Trophoblast cell (in vitro differentiated cells and primary cell): Measurements from ENCODE around the gene ZNF790.
"Not testable (repeated sequence)": the region's sequence is repeated elsewhere in the genome, so short reads cannot be mapped to it uniquely, and the experiment has no call there.

Source experiments
- DNase-seq, 2 donors: peaks; one replicate each; pipeline ENCODE4 v3.0.0-alpha.2; 2016
- H2AFZ ChIP-seq: 2 replicates; pipeline ENCODE4 v1.6.1; 2013; ENCODE audit warnings: low read length, moderate library complexity, mild to moderate bottlenecking; ENCODE audit not compliant: insufficient read depth, poor library complexity
- H2AK5ac ChIP-seq: 2 replicates; pipeline ENCODE4 v1.6.1; 2013; ENCODE audit warnings: mild to moderate bottlenecking, low read length
- H2BK120ac ChIP-seq: 2 replicates; pipeline ENCODE4 v1.6.1; 2013; ENCODE audit warnings: low read length, mild to moderate bottlenecking, moderate library complexity; ENCODE audit not compliant: insufficient read depth, poor library complexity
- H2BK12ac ChIP-seq: 2 replicates; pipeline ENCODE4 v1.6.1; 2013; ENCODE audit warnings: mild to moderate bottlenecking, low read length, moderate library complexity
- H2BK5ac ChIP-seq: 2 replicates; pipeline ENCODE4 v1.6.1; 2013; ENCODE audit warnings: low read length, low read depth, moderate library complexity, mild to moderate bottlenecking; ENCODE audit not compliant: poor library complexity
- H3K14ac ChIP-seq: 2 replicates; pipeline ENCODE4 v1.6.1; 2013; ENCODE audit warnings: mild to moderate bottlenecking, low read length
- H3K18ac ChIP-seq: 2 replicates; pipeline ENCODE4 v1.6.1; 2013; ENCODE audit warnings: mild to moderate bottlenecking, low read length
- H3K23ac ChIP-seq: 2 replicates; pipeline ENCODE4 v1.6.1; 2013; ENCODE audit warnings: low read length
- H3K27ac ChIP-seq: 2 replicates; pipeline ENCODE4 v1.5.1; 2013; ENCODE audit warnings: low read depth, mild to moderate bottlenecking, inconsistent platforms, low read length, moderate library complexity
- H3K27me3 ChIP-seq: 2 replicates; pipeline ENCODE4 v1.6.1; 2013; ENCODE audit warnings: inconsistent platforms, mild to moderate bottlenecking, low read length, moderate library complexity; ENCODE audit not compliant: insufficient read depth
- H3K36me3 ChIP-seq, 2 experiments: 1 replicate in 1 of 2; 2 replicates in 1 of 2; pipeline ENCODE4 v1.6.1; 2013; ENCODE audit warnings: low read length in 2 of 2, mild to moderate bottlenecking in 2 of 2, moderate library complexity in 1 of 2; ENCODE audit not compliant: insufficient read depth in 2 of 2, control insufficient read depth in 1 of 2
- H3K4ac ChIP-seq: 2 replicates; pipeline ENCODE4 v1.6.1; 2013; ENCODE audit warnings: low read depth, mild to moderate bottlenecking, low read length, moderate library complexity
- H3K4me1 ChIP-seq, 2 experiments: 1 replicate in 1 of 2; 2 replicates in 1 of 2; pipeline ENCODE4 v1.6.1; 2013; ENCODE audit warnings: low read length in 2 of 2, mild to moderate bottlenecking in 2 of 2, moderate library complexity in 1 of 2; ENCODE audit not compliant: insufficient read depth in 2 of 2, control insufficient read depth in 1 of 2
- H3K4me2 ChIP-seq: 2 replicates; pipeline ENCODE4 v1.6.1; 2013; ENCODE audit warnings: inconsistent platforms, mild to moderate bottlenecking, low read length, moderate library complexity
- H3K4me3 ChIP-seq: 2 replicates; pipeline ENCODE4 v1.5.1; 2013; ENCODE audit warnings: mild to moderate bottlenecking, low read depth, low read length, inconsistent platforms
- H3K79me1 ChIP-seq: one replicate; pipeline ENCODE4 v1.6.1; 2013; ENCODE audit warnings: low read length
- H3K79me2 ChIP-seq: 2 replicates; pipeline ENCODE4 v1.6.1; 2013; ENCODE audit warnings: low read length, mild to moderate bottlenecking; ENCODE audit not compliant: control insufficient read depth, insufficient read depth, poor library complexity
- H3K9ac ChIP-seq: 2 replicates; pipeline ENCODE4 v1.6.1; 2013; ENCODE audit warnings: mild to moderate bottlenecking, low read length
- H3K9me3 ChIP-seq: 2 replicates; pipeline ENCODE4 v1.6.1; 2013; ENCODE audit warnings: low read depth, mild to moderate bottlenecking, control low read depth, inconsistent platforms, low read length; ENCODE audit not compliant: insufficient read depth
- H4K12ac ChIP-seq: 2 replicates; pipeline ENCODE4 v1.6.1; 2013; ENCODE audit warnings: low read depth, mild to moderate bottlenecking, low read length, moderate library complexity
- H4K8ac ChIP-seq: 2 replicates; pipeline ENCODE4 v1.6.1; 2013; ENCODE audit warnings: low read depth, mild to moderate bottlenecking, low read length, moderate library complexity
- H4K91ac ChIP-seq: one replicate; pipeline ENCODE4 v1.6.1; 2013; ENCODE audit warnings: low read depth, mild to moderate bottlenecking, low read length, moderate library complexity
- WGBS: extraction: QIAGEN DNeasy Blood & Tissue Kit; methylation state at CpG from one replicate; pipeline ENCODE4 v1.1.7; 2013; ENCODE audit warnings: missing lambda C conversion rate; ENCODE audit not compliant: insufficient read length, insufficient coverage; ENCODE audit errors: extremely low coverage; 5-methylcytosine and 5-hydroxymethylcytosine counted together

The ZNF790 gene

GRCh38 chr19:36791420-36792141 is 46.6 kb downstream of the ZNF790 start:
- H3K14ac ChIP-seq, H2AK5ac ChIP-seq, H2BK5ac ChIP-seq, H3K79me1 ChIP-seq, H3K18ac ChIP-seq, H2BK12ac ChIP-seq, H3K79me2 ChIP-seq, H4K91ac ChIP-seq, H3K4me1 ChIP-seq, H3K27ac ChIP-seq, H3K36me3 ChIP-seq, H3K27me3 ChIP-seq, H3K23ac ChIP-seq, H4K8ac ChIP-seq, H3K4ac ChIP-seq, H2BK120ac ChIP-seq, H4K12ac ChIP-seq, H3K9ac ChIP-seq: not testable (repeated sequence)
- peak; percentile 32 to 47 for DNase-seq
- Histone ChIP-seq H3K4me3 (peak overlapping the region; percentile 56), H2AFZ (peak overlapping the region; percentile 66), H3K9me3 (peaks cover 12% of the 10 kb centered on the region), H3K4me2 (peak overlapping the region; percentile 59)
- no CpG with 5 or more reads among the region's 34 CpGs for WGBS

GRCh38 chr19:36775768-36776167 is 62.4 kb downstream of the ZNF790 start:
- no peak overlapping the region for H3K18ac ChIP-seq
- H3K4ac ChIP-seq = no peak overlapping the region
- no peak overlapping the region for H3K9ac ChIP-seq
- no peak overlapping the region for H3K4me3 ChIP-seq
- H2BK120ac ChIP-seq = no peak overlapping the region
- peak; percentile 60 to 67 for DNase-seq
- H3K79me1 ChIP-seq = peaks cover 15% of the 10 kb centered on the region
- H4K8ac ChIP-seq = peak overlapping the region; percentile 48
- H4K12ac ChIP-seq = peak overlapping the region; percentile 60
- no peak overlapping the region for H3K4me2 ChIP-seq
- no peak overlapping the region for H3K14ac ChIP-seq
- peaks cover 10% of the 10 kb centered on the region for H3K9me3 ChIP-seq
- no peak overlapping the region for H4K91ac ChIP-seq
- no peak overlapping the region for H2BK12ac ChIP-seq
- H3K27ac ChIP-seq = no peak overlapping the region
- H3K23ac ChIP-seq = no peak overlapping the region
- H3K4me1 ChIP-seq = peaks cover 0 to 2% of the 10 kb centered on the region in 2 experiments
- no peak overlapping the region for H2AFZ ChIP-seq
- no peak overlapping the region for H2BK5ac ChIP-seq
- H2AK5ac ChIP-seq = no peak overlapping the region
- H3K79me2 ChIP-seq = peaks cover 10% of the 10 kb centered on the region
- H3K36me3 ChIP-seq = peaks cover 0 to 4% of the 10 kb centered on the region in 2 experiments
- no CpG with 5 or more reads among the region's 38 CpGs for WGBS
- no peaks in the 10 kb centered on the region for H3K27me3 ChIP-seq

- Histone ChIP-seq H4K12ac (peak overlapping the region; percentile 80), H3K14ac (no peak overlapping the region), H2BK5ac (no peak overlapping the region), H3K27me3 (no peaks in the 10 kb centered on the region), H3K36me3 (peaks cover 7 to 13% of the 10 kb centered on the region in 2 experiments), H3K18ac (no peak overlapping the region), H3K4ac (no peak overlapping the region), H3K9ac (peak overlapping the region; percentile 67), H3K27ac (no peak overlapping the region), H3K79me2 (peaks cover 14% of the 10 kb centered on the region), H3K4me2 (peak overlapping the region; percentile 72), H3K9me3 (peaks cover 13% of the 10 kb centered on the region), H3K79me1 (peaks cover 15% of the 10 kb centered on the region), H2BK120ac (no peak overlapping the region), H2BK12ac (no peak overlapping the region), H4K91ac (no peak overlapping the region), H4K8ac (peak overlapping the region; percentile 70), H3K4me3 (peak overlapping the region; percentile 94), H3K4me1 (peaks cover 0 to 2% of the 10 kb centered on the region in 2 experiments), H3K23ac (no peak overlapping the region), H2AK5ac (no peak overlapping the region), H2AFZ (peak overlapping the region; percentile 99)
- WGBS = no CpG with 5 or more reads among the region's 15 CpGs
- no peak for DNase-seq
Observed at GRCh38 chr19:36773223-36773579, 65.0 kb downstream of the ZNF790 start.

DNA sequence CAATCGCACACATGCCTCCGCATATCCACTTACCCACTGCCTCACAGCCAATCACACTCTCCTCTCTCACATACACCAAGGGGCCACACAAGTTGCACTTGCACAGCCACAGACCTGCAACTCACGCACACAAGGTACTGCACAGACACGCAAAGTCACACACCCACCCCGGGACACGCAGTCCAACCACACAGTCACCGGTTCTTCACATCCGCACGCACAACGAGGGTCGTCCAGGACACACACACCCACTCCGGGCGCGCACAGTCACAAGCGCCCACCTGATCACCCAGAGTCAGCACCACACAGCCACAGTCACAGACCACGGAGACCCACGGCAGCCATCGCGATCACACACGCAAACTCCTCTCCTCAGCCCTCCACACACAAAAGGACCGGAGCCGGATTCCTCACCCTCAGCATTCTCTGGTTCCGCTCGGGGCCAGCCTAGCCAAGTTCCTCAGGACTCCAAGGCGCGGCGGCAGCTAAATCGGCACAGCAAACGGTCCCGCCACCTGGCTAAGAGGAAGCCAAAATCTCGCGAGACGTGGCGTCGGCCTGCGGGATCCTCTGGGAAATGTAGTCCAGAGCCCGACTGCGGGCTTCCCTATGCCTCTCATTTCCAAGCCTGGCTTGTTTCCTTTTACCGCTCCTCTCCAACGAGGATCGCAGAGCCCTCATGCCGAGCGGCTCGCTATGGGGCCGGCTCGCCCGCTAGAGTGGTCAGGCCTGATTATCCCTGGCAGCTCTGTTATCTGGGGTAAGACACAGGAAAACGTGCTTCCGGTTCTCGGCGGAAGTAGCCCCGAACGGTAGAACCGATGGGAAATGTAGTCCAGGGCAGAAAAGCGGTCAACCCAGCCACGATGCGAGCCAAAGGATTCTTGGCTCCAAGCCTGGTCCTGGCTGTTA is 65.6 kb downstream of the ZNF790 start, which contains the start of gene ZNF850:
TSS of gene ZNF850 (minus strand) at position 497 of the 912 bp plus-strand sequence. CDS start 10,201 bp downstream, outside the sequence.
- peak within 1 kb of the TSS; percentile 27 for H2BK12ac ChIP-seq
- peak within 1 kb of the TSS; percentile 72 for H3K4me2 ChIP-seq
- peak within 1 kb of the TSS; percentile 80 for H3K9ac ChIP-seq
- H3K36me3 ChIP-seq = peaks cover 7 to 13% of the 10 kb centered on the region in 2 experiments
- H3K4me3 ChIP-seq = peak within 1 kb of the TSS; percentile 94
- H3K79me2 ChIP-seq = peaks cover 14% of the 10 kb centered on the region
- peak within 1 kb of the TSS; percentile 23 for H2BK120ac ChIP-seq
- H2AK5ac ChIP-seq = peak within 1 kb of the TSS; percentile 93
- H3K79me1 ChIP-seq = peaks cover 15% of the 10 kb centered on the region
- H4K12ac ChIP-seq = peak within 1 kb of the TSS; percentile 85
- peak within 1 kb of the TSS; percentile 99 for H2AFZ ChIP-seq
- H3K18ac ChIP-seq = peak within 1 kb of the TSS; percentile 95
- peak within 1 kb of the TSS; percentile 66 for H3K27ac ChIP-seq
- peak within 1 kb of the TSS; percentile 85 for H4K8ac ChIP-seq
- H3K4ac ChIP-seq = peak within 1 kb of the TSS; percentile 85
- peak within 1 kb of the TSS; percentile 93 for H3K14ac ChIP-seq
- peak; percentile 96 to 99 for DNase-seq
- H2BK5ac ChIP-seq = peak within 1 kb of the TSS; percentile 86
- H3K4me1 ChIP-seq = peaks cover 0 to 2% of the 10 kb centered on the region in 2 experiments
- H3K27me3 ChIP-seq = no peaks in the 10 kb centered on the region
- H3K9me3 ChIP-seq = peaks cover 13% of the 10 kb centered on the region
- H3K23ac ChIP-seq = no peak within 1 kb of the TSS
- no CpG with 5 or more reads among the region's 57 CpGs for WGBS
- peak within 1 kb of the TSS; percentile 58 for H4K91ac ChIP-seq
